GM18909 (cell line): ENCODE results near the gene ADGRF3.
A peak's percentile ranks its signal among the peaks of the same experiment; 100 is the strongest.
"Not testable (repeated sequence)": the region's sequence is repeated elsewhere in the genome, so short reads cannot be mapped to it uniquely, and the experiment has no call there.

Source experiments
- ATAC-seq: cut with Tn5 transposase; IDR thresholded peaks from one replicate; pipeline ENCODE4 v1.9.1; 2021; ENCODE audit warnings: mild to moderate bottlenecking; ENCODE audit not compliant: unreplicated experiment, poor library complexity

The ADGRF3 gene

DNA sequence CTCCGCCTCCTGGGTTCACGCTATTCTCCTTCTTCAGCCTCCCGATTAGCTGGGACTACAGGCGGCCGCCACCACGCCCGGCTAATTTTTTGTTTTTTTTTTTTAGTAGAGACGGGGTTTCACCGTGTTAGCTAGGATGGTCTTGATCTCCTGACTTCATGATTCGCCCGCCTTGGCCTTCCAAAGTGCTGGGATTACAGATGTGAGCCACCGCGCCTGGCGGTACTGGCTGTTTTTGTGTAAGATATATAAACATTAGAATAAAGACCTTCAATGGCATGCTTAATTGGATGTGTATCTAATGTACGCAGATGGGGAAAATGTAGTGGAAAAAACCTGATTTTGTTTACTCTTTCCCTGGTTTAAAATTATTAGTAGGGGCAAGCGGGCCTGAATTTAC is 7.9 kb upstream of the ADGRF3 start:
- ATAC-seq = not testable (repeated sequence)

DNA sequence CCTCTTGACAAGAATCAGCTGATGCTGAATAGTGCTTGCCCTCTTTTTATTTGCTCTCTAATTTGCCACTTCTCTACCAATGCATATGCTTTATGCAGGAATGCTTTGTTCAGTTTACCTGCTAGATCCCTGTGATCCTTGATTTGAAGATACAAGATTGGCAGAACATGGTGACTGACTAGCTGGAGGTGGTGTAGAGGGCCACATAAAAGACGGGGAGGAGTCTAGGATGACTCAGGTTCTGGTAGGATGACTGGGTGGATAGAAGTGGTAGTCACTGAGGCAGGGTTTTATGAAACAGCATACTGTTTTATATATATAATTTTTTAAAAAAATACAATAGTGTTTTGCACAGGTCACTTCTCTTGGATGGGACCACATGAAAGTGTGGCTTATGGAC is 6.3 kb upstream of the ADGRF3 start:
- ATAC-seq = no peak

DNA sequence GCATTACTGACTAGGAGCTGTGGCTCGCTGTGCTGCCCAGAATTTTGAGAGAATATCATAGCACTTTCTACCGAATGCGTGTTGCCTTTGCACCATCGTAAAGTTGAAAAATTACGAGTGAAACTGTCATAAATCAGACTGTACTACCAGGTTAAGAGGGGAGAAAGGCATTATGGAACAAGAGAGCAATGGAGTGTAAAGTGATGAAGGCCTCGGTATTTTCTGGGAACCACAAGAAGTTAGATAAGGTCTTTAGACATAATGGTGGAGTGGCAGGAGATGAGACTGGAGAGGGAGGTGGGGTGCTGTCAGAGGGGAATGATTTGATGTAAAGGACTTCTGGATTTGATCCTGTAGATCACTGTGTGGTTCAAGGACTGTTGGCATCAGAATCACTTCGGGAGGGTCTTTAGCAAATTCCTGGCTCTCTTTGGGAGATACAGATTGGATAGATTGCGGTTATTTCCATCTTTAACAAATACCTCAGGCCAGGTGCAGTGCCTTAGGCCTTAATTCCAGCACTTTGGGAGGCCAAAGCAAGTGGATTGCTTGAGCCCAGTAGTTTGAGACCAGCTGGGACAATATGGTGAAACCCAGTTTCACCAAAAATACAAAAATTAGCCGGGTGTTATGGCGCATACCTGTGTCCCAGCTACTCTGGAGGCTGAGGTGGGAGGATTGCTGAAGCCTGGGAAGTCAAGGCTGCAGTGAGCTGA is 4.9 kb upstream of the ADGRF3 start:
- no peak for ATAC-seq

DNA sequence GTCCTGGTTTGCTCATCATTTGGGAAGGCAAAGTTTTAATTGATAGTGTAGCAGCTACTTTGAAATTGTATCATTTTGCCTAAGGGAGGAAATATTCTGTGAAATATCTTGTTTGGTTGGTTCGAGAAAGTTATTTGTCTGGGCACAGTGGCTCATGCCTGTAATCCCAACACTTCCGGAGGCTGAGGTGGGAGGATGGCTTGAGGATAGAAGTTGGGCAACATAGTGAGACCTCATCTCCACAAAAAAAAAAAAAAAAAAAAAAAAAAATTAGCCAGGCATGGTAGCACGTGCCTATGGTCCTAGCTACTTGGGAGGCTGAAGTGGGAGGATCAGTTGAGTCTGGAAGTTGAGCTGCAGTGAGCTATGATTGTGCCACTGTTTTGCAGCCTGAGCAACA is 3.1 kb upstream of the ADGRF3 start:
- ATAC-seq = no peak

DNA sequence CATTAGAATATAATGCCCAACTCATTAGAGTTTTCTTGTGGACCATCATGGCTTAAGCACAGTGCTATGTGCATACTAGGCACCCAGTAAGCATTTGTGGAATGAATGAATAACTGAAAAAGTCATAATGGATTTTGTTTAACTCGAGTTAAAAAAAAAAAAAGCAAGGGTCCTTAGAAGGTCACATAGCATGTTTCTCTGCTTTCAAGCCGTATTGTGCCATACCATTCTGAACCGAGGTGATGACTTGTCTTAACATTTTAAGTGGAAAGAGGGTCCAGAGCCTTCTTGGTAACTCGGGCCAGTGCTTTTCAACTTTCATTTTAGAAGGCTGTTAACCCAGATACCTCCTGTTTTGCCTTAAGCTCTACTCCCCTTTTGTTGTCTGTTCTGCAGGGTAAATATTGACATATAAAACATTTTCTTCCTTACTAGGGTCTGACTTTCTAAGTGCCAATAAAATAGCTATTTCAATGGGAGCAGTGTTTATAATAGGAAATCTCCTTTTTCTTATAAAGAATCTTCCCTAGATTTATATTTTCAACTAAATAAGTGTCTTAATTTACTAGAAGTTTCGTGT is 787 bp upstream of the ADGRF3 start:
- ATAC-seq = no peak

DNA sequence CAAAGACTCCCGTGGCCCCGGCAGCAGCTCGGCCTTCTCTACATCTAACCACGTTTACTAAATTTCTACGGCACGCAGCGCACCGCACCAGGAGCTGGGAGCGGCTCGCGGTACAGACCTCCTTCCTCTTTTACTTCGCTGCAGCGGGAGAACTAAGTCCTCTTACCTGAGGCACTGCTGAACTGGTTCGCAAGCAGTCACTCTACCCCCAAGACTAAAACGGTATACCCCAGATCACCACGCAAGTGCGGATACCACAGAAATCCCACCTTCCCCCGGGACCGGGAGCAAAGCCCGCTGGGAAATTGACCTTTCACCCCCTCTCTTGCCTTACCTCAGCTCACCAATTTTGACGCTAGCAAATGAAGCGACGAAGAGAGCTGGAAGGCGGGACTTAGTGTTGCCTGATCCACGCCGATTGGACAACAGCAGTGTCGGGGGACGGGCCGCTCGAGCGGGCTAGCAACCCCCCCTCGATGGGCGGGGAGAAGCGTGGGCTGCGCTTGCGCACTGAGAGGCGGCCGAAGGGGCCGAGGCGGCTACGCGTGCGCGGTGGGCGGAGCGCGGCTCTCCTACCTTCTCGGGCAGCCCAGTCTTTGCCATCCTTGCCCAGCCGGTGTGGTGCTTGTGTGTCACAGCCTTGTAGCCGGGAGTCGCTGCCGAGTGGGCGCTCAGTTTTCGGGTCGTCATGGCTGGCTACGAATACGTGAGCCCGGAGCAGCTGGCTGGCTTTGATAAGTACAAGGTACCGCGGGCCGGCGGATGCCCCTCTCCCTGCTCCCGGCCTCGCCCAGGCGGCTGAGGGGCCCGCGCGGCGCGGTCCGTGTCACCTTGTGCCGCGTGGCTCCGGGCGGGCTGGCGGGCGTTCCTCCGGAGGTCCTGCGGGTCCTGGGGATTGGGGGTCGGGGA is 790 bp downstream of the ADGRF3 start, which contains the start of gene SELENOI:
SELENOI (plus strand) TSS at position 599 of the 909 bp plus-strand sequence; CDS start at position 689, 90 bp downstream.
- ATAC-seq = peak; percentile 94

DNA sequence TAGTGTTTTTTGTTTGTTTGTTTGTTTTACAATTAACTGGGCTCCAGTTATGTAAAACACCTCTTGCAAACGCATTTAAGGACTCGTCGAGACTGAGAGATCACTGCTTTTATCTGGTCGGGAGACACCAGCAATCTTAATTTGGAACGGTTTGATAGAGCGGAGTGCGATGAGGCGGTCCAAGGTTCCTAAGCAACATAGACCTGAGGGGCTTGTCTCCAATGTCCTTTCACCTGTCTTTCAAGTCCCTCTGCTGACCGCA is 1.4 kb downstream of the ADGRF3 start:
- no peak for ATAC-seq

DNA sequence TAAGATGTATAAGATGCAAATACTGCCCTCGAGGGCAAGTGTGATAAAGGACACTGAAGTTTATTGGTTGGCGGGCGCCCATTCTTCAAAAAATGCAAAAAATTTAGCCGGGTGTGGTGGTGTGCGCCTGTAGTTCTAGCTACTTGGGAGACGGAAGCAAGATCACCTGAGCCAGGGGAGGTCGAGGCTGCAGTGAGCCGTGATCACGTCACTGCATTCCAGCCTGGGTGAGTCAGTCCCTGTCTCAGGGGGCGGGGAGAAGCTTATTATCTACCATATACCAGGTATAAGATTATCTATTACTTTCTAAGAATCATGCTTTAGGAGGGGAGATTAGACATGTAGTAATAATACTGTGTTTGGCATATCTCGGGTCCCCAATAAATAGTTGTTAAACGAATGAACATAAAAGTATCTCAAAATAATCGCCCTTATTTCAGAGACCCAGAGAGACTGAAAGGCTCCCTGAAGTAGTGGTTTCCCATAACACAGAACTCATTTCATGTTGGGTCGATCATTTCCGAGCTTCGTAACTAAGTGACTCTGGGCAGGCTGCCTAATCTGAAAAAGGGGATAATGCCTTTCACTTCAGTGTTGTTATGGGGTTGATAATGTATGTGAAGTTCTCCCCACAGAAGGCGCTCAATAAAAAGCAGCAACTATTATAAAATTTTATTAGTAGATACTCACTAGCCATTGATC is 1.9 kb downstream of the ADGRF3 start:
- ATAC-seq = no peak

DNA sequence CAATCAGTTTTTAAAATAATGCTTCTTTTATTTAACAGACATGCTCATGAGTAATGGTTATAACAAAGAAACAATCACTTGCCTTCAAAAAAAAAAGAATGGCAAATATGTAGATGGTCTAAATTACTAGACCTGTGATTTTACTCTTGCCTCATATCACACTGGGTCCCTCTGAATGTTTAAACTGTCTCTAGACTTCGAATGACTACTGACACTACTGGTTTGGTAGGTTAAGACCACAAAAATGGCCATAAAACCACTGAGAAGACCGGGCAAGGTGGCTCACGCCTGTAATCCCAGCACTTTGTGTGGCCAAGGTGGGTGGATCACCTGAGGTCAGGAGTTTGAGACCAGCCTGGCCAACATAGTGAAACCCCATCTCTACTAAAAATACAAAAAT is 5.8 kb downstream of the ADGRF3 start:
- no peak for ATAC-seq

DNA sequence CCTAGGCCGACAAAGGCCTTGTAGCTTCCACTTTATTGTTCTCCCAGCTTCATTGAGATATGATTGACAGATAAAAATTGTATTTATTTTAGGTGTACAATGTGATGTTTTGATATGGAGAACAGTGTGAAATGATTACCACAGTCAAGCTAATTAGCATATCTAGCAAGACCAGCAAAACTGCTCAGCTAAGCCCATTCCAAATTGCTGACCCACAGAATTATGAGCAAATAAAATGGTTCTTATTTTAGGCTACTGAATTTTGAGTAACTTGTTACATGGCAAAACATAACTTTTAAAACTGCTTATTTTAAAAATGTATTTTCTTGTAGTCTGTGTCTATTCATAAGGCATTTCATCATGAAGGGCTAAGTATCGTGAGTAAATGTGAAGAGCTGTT is 9.3 kb downstream of the ADGRF3 start:
- no peak for ATAC-seq

DNA sequence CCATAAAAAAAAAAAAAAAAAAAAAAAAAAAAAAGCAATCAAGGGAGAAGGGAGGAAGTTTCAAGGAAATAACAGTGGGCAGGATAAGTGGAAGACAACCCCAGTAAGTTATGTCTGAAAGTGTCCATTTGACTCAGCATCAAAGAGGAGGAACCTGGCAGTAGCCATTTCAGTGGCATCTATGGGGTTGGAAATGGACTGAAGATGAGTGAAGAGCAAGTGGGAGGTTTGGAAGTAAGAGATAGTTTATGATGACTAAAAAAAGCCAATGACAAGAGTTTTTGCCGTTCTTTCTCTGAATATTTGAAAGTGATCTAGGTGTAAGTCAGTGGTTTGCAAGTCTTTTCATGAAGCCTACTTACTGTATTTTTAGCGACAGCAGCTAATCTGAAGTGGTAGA is 9.9 kb downstream of the ADGRF3 start:
- no peak for ATAC-seq

DNA sequence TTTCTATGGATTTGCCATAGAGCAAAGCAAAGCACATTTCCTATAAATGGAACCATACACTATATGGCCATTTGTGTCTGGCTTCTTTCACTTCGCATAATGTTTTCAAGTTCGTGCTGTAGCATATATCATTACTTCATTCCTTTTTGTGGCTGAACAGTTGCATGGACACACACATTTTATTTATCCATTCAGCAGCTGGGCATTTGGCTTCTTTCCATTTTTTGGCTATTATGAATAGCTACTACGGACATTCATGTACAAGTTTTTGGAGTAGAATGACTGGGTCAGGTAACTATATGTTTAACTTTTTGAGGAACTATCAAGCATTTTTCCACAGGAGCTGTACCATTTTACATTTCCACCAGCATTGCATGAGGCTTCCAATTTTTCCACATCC is 11.4 kb downstream of the ADGRF3 start:
- no peak for ATAC-seq

DNA sequence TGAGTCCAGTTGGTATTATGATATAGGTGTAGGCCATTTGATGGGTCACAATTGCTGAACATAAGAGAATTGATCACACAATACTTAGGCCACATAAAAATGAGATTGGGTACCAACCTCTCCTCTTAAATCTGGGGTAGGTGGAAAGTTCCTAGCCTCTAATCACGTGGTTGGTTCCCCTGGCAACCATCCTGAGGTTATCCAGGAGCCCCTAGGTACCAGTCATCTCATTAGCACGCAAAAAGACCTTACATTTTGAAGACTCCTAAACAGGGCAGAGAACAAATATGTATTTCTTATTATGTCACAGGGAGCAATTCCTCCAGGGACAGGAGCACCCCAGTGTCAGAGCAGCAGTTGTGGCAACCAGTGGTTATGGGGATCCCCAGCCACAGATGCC is 13.3 kb downstream of the ADGRF3 start:
- no peak for ATAC-seq

DNA sequence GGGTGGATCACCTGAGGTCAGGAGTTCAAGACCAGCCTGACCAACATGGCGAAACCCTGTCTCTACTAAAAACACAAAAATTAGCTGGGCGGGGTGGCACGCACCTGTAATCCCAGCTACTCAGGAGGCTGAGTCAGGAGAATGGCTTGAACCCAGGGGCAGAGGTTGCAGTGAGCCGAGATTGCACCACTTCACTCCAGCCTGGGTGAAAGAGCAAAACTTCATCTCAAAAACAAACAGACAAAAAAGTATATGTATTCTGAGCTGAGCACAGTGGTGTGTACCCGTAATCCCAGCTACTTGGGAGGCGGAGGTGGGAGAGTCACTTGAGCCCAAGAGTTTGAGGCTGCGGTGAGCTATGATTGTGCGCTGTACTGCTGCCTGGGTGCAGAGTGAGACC is 15.3 kb downstream of the ADGRF3 start:
- ATAC-seq = not testable (repeated sequence)

DNA sequence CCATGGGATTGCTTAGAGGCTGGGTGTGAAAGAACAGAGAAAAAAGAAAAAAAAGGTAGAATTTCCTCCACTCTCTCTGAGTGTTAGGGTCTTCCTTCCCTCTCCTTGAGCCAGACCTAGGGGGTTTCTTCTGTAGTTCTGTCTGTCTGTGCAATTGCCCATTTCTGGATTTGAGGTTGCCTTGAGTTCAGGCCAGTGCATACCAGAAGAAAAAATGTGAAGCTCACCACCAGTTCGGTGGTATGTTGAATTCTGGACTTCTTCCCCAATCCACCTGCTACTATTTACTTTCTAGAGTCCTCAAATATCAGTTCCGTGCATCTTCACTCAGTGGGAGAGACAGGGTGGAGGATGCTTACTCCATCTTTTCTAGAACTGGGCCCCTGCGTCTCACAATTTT is 16.0 kb downstream of the ADGRF3 start:
- no peak for ATAC-seq

DNA sequence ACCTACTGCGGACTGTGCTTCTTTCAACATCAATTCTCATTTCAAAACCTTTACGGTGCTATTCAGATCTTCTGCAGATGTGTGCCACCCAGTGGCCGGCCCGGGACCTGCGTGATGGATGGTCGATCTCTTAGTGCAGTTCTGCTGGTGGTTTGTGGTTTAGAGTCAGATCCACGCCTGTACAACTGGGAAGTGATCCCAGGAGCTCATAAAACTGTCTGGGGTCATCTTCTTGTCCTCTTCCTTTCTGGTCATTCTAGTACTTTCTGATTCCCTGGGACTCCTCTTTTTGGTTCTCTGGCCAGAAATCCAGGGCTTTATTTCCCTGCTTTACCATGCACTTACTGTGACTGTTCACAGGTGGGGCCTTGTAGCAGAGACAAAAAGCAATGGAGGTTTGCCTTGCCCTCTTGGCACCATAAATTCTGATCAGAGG is 16.5 kb downstream of the ADGRF3 start:
- ATAC-seq = peak; percentile 77

DNA sequence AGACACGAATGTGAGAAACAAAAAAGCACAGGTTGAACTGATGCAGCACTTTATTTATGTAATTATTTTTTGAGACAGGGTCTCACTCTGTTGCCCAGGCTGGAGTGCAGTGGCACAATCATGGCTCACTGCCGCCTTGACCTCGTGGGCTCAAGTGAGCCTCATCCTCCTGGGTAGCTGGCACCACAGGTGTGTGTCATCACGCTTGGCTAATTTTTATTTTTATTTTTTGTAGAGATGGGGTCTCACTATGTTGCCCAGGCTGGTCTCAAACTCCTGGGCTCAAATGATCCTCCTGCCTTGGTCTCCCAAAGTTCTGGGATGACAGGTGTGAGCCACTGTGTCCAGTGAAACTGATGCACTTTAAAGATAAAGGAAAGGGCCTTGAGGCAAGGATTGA is 17.5 kb downstream of the ADGRF3 start:
- ATAC-seq = not testable (repeated sequence)

DNA sequence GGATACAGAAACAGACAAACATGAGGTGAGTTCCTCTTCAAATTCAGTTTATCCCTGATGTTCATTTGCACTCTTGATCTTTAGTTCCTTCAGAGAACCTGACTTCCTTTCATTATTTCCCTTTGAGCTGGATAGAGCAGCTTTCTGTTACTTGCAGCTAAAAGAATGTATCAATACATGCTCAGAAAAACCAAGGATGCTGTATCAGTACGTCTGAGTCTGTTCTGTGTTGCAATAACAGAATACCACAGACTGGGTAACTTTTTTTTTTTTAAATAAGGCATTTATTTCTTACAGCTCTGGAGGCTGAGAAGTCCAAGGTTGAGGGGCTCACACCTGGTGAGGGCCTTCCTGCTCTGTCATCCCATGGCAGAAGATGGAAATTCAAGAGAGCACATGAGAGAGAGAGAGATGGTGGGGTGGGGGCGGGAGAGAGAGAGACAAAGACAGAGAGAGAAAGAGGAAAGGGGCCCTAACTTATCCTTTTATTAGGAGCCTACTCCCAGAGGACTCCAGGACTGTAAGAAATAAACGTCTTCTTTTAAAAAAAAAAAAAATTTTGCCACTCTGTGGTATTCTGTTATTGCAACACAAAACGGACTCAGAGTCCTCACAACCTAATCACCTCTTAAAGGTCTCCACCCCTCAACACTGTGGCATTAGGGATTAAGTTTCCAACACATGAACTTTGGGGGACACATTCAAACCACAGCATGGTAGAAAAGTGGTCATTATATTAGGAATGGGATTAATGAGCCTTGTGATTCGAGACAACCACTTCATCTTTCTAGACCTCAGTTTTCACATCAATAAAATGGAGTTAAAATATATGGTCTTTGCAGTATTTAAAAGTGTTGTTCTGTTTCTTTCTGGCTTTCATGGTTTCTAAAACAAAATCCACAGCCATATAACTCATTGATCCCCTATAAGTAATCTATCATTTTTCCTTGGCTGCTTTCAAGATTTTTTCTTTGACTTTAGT is 19.0 kb downstream of the ADGRF3 start:
- no peak for ATAC-seq

DNA sequence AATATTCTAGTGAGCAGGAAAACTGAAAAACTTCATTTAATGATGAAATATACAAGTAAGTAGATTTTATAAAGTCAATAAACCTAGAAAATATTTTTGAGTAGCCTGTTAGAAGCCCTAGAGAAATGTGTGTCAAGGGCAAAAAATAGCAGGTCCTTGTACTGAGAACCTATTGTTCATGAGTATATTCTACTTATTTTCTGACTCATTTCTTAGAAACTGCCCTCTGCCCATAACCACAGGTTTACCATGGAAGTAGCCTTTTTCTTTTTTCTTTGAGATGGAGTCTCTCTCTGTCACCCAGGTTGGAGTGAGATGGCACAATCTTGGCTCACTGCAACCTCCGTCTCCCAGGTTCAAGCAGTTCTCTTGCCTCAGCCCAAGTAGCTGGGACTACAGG is 20.1 kb downstream of the ADGRF3 start:
- ATAC-seq = no peak

DNA sequence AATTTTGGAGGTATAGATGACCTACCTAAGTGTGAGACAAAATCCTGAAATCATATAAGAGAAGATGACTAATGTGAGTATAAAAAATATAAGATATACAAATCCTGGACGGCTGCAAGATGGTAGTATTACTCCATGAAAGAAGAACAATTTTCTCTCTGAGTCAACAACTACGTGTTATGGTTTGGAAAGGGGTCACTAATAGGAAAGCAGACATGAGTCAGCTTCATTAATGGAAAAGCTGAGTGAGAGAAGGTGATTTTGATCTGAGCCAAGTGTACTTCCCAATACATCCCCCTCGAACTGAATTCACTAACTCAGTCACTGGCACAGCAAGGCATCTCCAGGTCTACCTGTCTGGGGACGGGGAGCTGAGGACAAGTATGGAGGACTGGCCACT is 20.7 kb downstream of the ADGRF3 start:
- ATAC-seq = no peak
